GM21737 (cell line): ENCODE data around the gene OR6B3.
A peak's percentile ranks its signal among the peaks of the same experiment; 100 is the strongest.
"Not testable (repeated sequence)": the region's sequence is repeated elsewhere in the genome, so short reads cannot be mapped to it uniquely, and the experiment has no call there.

Experiments used
- ATAC-seq: cut with Tn5 transposase; IDR thresholded peaks from one replicate; pipeline ENCODE4 v1.9.1; 2021; ENCODE audit warnings: mild to moderate bottlenecking, moderate library complexity; ENCODE audit not compliant: unreplicated experiment

OR6B3 gene

GRCh38 chr2:240045098-240045497 lies 8.2 kb downstream of the OR6B3 start:
- no peak for ATAC-seq

- ATAC-seq = not testable (repeated sequence)
These were observed 9.2 kb downstream of the OR6B3 start for GRCh38 chr2:240044096-240044495.

DNA sequence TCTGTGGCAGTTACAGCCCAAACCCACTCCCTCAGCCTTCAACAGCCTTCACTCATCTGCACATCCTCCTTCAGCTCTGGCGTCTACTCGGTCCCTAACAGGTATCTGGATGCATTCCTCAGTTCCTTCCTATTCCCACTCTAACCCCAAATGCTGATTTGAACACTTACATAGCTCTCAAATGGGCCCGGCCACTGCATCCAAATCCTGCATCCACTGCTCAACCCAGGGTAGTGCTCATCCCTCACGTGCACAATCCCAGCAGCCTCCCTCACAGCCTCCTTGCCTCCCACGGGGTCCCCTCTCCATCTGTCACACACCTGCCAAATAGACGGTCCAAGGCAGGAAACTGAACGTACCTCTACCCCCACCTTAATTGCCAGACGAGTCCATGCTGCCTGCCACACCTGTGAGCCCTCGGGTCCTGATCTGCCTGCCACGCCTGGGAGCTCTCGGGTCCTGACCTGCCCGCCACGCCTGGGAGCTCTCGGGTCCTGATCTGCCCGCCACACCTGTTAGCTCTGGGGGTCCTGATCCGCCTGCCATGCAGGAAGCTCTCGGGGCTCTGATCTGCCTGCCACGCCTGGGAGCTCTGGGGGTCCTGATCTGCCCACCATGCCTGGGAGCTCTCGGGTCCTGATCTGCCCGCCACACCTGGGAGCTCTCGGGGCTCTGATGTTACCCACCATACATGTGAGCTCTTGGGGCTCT lies 9.9 kb downstream of the OR6B3 start:
- ATAC-seq = no peak

DNA sequence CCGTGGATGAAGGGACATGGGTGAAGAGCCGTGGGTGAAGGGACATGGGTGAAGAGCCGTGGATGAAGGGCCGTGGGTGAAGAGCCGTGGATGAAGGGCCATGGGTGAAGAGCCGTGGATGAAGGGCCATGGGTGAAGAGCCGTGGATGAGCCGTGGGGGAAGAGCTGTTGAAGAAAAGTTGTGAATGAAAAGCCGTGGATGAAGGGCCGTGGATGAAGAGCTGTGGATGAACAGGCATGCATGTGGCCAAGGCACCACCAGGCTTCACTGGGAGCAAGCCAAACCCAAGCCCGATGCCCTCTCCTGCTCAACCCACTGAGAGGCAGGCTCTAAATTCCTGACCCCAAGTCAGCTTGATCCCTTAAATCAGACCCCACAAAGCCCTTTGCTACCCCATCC lies 10.6 kb downstream of the OR6B3 start:
- no peak for ATAC-seq

DNA sequence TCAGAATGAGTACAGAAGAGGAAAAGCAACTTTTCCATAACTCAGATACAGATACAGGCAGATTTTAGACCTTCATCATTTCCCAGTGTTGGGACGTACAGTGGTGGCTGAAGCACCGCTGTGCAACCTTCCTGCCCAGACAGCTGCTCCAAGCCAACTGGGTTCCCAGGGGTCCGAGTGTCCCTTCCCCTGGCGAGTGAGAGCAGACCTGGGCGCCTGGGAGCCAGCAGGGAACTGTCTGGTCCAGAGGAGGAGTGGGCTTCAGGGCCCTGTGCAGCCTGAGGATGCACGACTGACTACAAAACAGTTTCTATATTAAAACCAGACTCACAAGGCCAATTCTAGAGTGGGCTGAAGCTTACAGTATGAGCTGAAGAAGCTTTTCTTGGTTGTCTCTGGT lies 12.0 kb downstream of the OR6B3 start:
- ATAC-seq = no peak

- no peak for ATAC-seq
These were observed 16.0 kb downstream of the OR6B3 start for GRCh38 chr2:240037358-240037757.

DNA sequence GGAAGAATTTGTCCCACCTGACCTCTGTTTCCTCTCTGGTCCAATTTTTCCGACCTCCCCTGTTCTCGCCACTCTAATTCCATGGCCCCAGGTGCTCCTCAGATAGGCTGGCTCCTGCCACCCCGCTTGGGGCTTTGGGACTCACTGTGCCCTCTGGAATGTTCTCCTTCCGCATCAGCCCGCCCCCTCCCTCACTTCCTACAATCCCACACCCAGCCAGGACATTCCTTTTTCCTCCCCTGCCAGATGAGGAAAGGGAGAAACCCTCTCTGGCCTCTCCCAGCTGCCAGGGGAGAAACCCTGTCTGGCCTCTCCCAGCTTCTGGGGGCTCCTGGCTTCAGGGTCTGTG lies 20.0 kb downstream of the OR6B3 start:
- no peak for ATAC-seq

GRCh38 chr2:240032406-240033329 lies 20.7 kb downstream of the OR6B3 start:
- no peak for ATAC-seq

DNA sequence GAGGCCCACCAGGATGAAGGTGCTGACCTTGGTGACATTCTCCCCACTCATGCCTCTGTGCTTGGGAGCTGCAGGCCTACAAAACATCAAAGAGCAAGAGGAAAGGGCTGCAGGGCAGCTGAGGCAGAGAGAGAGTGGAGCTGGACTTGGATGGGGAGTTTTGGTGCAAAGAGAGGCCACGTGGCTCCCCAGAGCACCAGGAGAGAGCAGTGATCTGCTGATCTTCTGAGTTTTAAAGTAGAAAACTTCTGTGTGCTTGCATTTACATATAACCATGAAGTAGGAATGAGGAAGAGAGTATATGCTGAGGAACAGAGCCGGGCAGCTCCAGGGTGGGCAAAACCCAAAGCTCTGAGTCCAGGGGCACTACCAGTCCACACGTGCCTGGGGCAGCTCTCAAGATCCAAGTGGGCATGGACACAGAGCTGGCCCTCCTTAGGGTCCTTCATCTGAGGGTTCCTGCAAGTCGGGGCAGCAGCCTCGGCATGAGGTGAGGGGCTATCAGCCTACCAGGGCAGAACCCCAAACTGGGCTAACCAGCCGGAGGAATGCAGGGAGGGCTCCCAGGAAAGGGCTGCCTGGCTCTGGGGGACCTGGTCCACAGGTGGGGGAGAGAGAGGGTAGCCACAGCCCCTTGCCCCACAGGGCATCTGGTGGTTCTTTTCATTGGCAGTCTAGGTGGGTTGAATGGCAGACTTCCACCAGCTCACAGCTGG lies 22.8 kb downstream of the OR6B3 start, which contains the start of gene OR6B2:
Gene OR6B2, minus strand, starts transcription at position 51 of the 716 bp plus-strand sequence. Its CDS starts 0 bp downstream, at position 51.
- ATAC-seq = no peak

DNA sequence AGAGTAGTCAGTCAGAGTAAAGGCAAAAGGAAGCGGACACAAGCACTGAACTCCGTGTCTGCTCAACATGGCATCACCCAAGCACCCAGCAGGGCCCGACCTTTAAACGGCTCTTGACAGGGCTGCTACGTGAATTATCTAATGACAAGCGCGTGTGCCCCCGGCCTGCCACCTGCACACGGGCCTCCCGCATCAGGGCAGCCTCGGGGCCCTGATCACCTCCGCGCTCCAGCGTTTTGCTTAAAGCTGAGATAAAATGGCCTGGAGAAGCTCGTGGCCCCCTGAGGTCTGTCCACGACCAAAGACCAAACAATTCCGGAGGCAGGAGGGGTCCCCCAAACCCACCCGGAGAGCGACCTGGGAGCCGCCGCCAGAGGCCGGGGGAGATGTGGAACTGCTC lies 28.6 kb downstream of the OR6B3 start:
- peak; percentile 29 for ATAC-seq

DNA sequence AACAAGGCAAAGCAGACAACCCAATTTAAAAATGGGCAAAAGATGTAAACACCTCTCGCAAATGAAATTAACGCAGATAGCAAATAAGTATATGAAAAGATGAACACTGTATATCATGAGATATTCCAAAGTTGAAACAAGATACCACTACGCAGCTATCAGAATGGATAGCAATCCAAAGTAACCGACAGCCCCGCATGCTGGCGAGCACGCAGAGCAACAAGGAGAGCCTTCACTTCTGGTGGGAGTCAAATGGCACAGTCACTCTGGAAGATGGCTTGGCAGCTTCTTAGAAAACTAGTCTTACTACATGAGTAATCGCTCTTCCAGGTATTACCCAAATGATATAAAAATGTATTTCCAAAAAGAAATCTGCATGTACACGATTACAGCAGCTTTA lies 29.5 kb downstream of the OR6B3 start:
- no peak for ATAC-seq

DNA sequence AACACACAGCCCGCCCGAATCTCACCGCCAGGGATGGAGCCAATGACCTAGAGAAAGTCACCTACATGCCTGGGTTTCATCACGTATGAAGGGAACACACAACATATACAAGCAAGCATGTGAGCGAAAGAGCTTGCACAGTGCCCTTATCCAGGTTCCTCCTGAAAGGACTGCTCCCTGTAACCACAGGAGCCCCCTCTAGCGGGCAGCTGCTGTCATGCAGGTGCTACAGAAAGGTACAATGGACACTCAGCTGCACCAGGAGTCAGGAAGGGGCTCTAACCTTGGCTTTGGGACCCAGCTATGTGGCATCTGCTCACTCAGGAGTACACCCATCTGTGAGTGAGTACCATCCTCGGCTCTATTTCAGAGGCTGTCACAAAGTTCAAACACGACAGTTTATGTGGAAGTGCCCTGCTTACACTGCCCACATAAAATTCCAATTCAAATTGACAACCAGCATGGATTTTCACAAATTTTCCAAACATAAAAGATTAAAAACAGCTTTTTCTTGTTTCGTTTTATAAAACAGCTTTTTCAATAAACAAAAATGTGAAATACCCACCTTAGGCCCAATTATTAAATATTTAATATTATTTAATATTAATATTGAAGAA lies 31.7 kb downstream of the OR6B3 start:
- ATAC-seq = no peak

DNA sequence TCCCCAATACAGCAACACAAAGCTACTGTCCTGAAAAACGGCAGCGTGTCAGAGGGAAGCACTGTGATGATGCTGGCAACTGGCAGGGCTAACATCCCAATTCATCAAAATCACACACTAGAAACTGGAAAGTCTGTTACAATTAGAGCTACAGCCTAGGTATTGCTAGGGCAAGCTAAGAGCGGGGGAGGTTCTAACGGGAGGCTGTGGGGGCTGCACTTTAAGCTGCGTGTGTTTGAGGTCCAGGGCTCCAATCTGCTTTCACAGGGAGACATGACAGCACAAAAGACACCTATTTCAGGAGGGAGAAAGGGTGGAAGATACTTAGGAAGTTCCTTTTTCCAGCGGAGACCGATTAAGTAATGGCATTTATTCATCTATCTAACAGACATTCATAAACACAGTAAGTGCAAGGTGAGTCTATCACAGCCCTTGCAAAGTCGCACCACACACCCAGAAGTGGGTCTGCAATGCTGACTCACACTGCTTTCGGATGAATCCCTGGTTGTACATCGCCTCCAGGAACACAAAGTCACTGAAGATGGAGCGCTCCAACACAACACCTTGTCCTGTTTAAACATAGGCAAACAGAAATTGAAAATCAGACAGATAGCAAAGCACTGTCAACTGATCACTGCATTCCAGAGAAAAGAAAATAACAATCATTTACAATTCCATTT lies 35.1 kb downstream of the OR6B3 start:
- ATAC-seq = no peak

DNA sequence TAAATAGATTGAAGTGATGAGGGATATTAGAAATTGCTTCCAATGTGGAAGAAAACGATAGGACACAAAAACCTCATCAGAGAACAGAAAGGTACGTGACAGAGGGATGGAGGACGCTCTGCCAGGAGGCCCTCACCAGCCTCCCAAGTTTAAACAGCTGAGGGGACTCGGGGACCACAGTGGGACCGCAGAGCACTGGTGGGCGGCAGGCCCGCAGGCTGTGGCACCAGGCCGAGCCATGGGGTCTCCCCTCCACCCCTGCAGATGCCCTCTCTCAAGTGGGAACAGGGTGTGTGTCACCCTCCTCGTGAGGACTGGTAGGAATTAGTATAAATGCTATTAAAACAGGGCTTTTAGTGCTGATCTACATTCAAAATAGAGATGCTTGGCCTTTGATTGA lies 39.0 kb downstream of the OR6B3 start:
- ATAC-seq = no peak

GRCh38 chr2:240013343-240013742 lies 40.0 kb downstream of the OR6B3 start:
- ATAC-seq = no peak

GRCh38 chr2:240002983-240003382 lies 50.3 kb downstream of the OR6B3 start:
- no peak for ATAC-seq

GRCh38 chr2:240000671-240001070 lies 52.6 kb downstream of the OR6B3 start:
- no peak for ATAC-seq

- ATAC-seq = no peak
These were observed 55.5 kb downstream of the OR6B3 start for GRCh38 chr2:239997686-239998409.
